Stimulated activated CD4-positive, alpha-beta T cell treated with anti-CD3 and anti-CD28 coated beads, TNF-alpha, amount 100 ng/mL, for 1 hour (primary cell): ENCODE results near the gene AOPEP.

Experiments used
- DNase-seq, 3 donors: peaks; one replicate each; pipeline ENCODE4 v3.0.0-alpha.2; 2020; ENCODE audit warnings: low read depth in 3 of 3, low spot score in 1 of 3

The AOPEP gene

GRCh38 chr9:95055334-95055850 is 328.9 kb downstream of the AOPEP start:
- no peak for DNase-seq

- DNase-seq: no peak
These were observed 329.5 kb downstream of the AOPEP start for GRCh38 chr9:95055851-95056551.

GRCh38 chr9:95057101-95057500 is 330.6 kb downstream of the AOPEP start:
- DNase-seq: no peak

GRCh38 chr9:95058121-95058785 is 331.8 kb downstream of the AOPEP start:
- DNase-seq: no peak

GRCh38 chr9:95058795-95059386 is 332.4 kb downstream of the AOPEP start:
- DNase-seq: no peak

GRCh38 chr9:95060234-95060633 is 333.7 kb downstream of the AOPEP start:
- no peak for DNase-seq

GRCh38 chr9:95060916-95061315 is 334.4 kb downstream of the AOPEP start:
- DNase-seq: no peak

- no peak for DNase-seq
These were observed 335.6 kb downstream of the AOPEP start for GRCh38 chr9:95061916-95062595.

- no peak for DNase-seq
These were observed 336.1 kb downstream of the AOPEP start for GRCh38 chr9:95062596-95063065.

GRCh38 chr9:95063300-95063699 is 336.8 kb downstream of the AOPEP start:
- DNase-seq: no peak

GRCh38 chr9:95065224-95065623 is 338.7 kb downstream of the AOPEP start:
- no peak for DNase-seq

- DNase-seq: no peak
These were observed 340.6 kb downstream of the AOPEP start for GRCh38 chr9:95067057-95067456.

GRCh38 chr9:95067897-95068296 is 341.4 kb downstream of the AOPEP start:
- no peak for DNase-seq

GRCh38 chr9:95070549-95071021 is 344.1 kb downstream of the AOPEP start:
- DNase-seq: no peak

- DNase-seq: no peak
These were observed 345.0 kb downstream of the AOPEP start for GRCh38 chr9:95071450-95071849.

GRCh38 chr9:95071925-95072324 is 345.4 kb downstream of the AOPEP start:
- DNase-seq: no peak

GRCh38 chr9:95073042-95073607 is 346.6 kb downstream of the AOPEP start:
- no peak for DNase-seq

- DNase-seq: no peak
These were observed 347.4 kb downstream of the AOPEP start for GRCh38 chr9:95073918-95074317.

GRCh38 chr9:95074632-95075031 is 348.1 kb downstream of the AOPEP start:
- DNase-seq: no peak

GRCh38 chr9:95075700-95076099 is 349.2 kb downstream of the AOPEP start:
- no peak for DNase-seq

- DNase-seq: no peak
These were observed 350.2 kb downstream of the AOPEP start for GRCh38 chr9:95076696-95077052.
